Lower leg skin (tissue), 4 donors: ENCODE data around the gene ZC3H8. TPM values are rescaled to one million over a fixed set of nuclear protein-coding genes. Genes with fewer than 3 reads are reported as not detected.
"Not testable (repeated sequence)": the region's sequence is repeated elsewhere in the genome, so short reads cannot be mapped to it uniquely, and the experiment has no call there.

Source experiments
- DNase-seq, 2 donors: peaks; one replicate each; pipeline ENCODE4 v3.0.0-alpha.2; 2019; ENCODE audit warnings: low spot score in 2 of 2
- H3K4me3 ChIP-seq: fragments of 200-600 bp; sonication (generic); 2 replicates; pipeline ENCODE4 v1.5.1; 2017; ENCODE audit warnings: mild to moderate bottlenecking, low read depth; ENCODE audit not compliant: poor library complexity, severe bottlenecking
- POLR2A ChIP-seq, 2 donors: fragments of 450-650 bp; IDR thresholded peaks; one replicate each; pipeline ENCODE4 v1.6.1; 2016 to 2017; ENCODE audit warnings: antibody characterized with exemption in 2 of 2, mild to moderate bottlenecking in 1 of 2, moderate library complexity in 1 of 2
- WGBS, 2 donors: methylation state at CpG; one replicate each; pipeline ENCODE4 v1.1.5; 2018; 5-methylcytosine and 5-hydroxymethylcytosine counted together
- intact Hi-C: fragments of 100-400 bp; cut with DNase I; formaldehyde crosslinking; loops from one replicate; pipeline ENCODE4 v1.15.0; 2023; ENCODE audit warnings: low total_unique reads
- total RNA-seq, 4 donors: library from RNA; depleted of rRNA; stranded (reverse); fragments of >200 nt; gene quantifications; one replicate each; pipeline ENCODE4 v1.1.0, GENCODE V29; 2016
- TF ChIP-seq, protein P1 (sequence below), 3 donors: fragments of 450-650 bp; IDR thresholded peaks; one replicate each; pipeline ENCODE4 v1.5.1; 2016; ENCODE audit warnings: antibody characterized with exemption in 3 of 3, mild to moderate bottlenecking in 3 of 3, moderate library complexity in 2 of 3

The ZC3H8 gene
- total RNA-seq, 4 donors from 2014 or later = 7.9 to 41.0 (median 12.4) TPM

DNA sequence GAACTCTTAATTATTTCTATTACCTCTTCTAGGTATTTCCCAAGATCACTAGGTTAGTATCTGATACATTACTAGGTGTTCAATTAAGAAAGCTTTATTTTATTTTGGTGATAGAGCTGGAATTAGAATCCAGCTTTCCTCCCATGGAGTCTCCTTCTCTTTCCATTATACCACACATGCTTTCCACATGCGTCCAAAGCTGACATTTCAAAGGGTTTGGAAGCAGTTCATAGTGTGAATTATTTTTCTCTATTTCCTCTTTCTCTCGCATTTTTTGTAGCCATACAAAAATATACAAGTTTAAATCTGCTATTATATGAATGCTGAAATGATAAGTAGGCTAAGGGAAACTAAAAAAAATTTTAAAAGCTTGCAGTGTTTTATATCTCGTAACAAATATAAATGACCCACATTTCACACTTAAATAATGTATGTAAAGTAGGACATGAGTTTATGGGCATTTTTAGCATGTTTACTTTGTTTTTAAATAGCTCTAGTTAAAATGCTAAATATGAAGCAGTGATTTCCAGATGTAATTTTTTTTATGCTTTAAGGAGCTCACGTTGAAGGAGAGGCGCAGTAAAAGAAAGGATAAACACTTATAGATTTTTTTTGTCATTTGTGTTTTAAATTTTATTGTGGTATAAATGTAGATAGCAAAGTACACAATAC lies 40.7 kb upstream of the ZC3H8 start:
- 67 to 78% methylated on average over 5 of the region's 5 CpGs for WGBS, 2 donors
- no peak for DNase-seq
- no peak overlapping the region for H3K4me3 ChIP-seq
- intact Hi-C loops = no loop called here
- TF ChIP-seq POLR2A (IDR thresholded peaks at IDR 0.05) = no peak
- TF ChIP-seq, protein P1, sequence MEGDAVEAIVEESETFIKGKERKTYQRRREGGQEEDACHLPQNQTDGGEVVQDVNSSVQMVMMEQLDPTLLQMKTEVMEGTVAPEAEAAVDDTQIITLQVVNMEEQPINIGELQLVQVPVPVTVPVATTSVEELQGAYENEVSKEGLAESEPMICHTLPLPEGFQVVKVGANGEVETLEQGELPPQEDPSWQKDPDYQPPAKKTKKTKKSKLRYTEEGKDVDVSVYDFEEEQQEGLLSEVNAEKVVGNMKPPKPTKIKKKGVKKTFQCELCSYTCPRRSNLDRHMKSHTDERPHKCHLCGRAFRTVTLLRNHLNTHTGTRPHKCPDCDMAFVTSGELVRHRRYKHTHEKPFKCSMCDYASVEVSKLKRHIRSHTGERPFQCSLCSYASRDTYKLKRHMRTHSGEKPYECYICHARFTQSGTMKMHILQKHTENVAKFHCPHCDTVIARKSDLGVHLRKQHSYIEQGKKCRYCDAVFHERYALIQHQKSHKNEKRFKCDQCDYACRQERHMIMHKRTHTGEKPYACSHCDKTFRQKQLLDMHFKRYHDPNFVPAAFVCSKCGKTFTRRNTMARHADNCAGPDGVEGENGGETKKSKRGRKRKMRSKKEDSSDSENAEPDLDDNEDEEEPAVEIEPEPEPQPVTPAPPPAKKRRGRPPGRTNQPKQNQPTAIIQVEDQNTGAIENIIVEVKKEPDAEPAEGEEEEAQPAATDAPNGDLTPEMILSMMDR (IDR thresholded peaks at IDR 0.05) = no peak

DNA sequence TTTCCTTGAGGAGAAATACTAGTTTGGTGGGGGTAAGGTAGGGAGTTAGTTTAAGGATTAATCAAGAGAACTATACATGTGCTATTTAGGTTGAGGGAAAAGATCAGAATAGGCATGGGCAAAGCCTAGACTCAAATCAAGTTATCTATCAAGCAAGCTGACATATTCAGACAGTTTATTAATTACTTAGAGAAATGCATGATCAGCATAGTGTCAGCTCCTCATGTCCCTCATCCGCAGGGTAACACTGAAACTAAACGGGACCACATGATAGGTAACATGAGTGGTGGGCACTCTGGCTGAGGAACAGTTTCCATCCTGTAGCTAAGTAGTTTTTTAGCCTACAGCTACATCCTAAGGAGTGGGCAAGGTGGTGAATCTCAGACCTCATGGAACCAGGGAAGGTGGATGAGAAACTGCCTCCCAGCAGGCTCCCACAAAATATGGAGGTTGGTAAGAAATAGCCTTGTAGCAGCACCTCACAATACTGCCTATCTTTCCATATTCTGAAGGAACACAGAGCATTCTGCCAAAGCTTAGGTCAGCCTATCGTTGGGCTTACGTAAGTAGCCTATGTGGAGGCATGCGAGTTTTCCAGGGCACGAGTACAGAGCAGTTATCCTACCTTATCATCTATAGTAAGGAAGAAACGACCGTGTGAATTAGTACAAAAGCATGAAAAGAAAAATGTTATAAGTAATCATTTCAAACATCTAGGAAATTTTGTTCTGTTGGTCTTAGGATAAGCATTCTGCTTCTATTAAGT lies 39.0 kb upstream of the ZC3H8 start:
- no peak overlapping the region for H3K4me3 ChIP-seq
- whole genome bisulfite sequencing, 2 donors = 84 to 90% methylated on average over 8 of the region's 8 CpGs
- intact Hi-C loops = no loop called here
- TF ChIP-seq, protein P1 (IDR thresholded peaks at IDR 0.05) = no peak
- TF ChIP-seq POLR2A (IDR thresholded peaks at IDR 0.05) = no peak
- DNase-seq = no peak

DNA sequence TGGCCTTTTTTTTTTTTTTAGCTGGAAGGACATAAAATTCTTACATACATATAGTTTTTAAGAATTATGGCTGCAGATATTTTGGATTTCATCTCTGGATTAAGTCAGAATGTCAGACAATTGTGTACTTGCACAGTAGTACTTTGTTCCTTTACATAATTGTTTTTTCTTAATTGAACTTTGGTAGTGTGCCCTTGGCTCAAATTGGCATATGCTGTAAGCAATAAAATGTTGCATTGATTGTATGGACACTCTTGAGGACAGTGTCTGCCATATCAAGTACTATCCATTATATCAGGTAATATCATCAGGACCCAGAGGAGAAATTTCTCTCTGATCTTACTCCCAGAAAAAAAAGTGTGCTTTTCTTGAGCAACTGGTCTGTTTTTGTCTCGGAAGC lies 35.8 kb upstream of the ZC3H8 start:
- intact Hi-C loops = no loop called here
- no peak for TF ChIP-seq POLR2A (IDR thresholded peaks at IDR 0.05)
- H3K4me3 ChIP-seq = no peak overlapping the region
- no peak for DNase-seq
- 56% methylated on average over 1 of the region's 1 CpG for WGBS, 2 donors

DNA sequence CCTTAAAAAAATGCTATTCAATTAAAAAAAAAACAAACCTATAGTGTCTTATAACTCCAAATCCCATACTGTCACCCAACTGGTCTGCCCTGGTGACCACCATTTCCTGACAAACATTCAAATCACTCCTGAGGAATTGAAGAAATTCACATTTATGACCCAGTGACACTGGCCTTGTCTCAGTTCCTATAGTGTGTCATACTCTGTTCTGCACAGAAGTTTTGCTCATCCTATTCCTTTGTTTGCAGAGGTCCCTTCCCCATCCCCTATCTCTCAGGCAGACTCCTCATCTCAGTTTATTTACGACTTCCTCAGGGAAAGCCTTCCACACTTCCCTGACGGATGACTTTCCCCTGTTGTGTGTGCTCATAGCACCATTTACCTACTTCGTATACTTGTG lies 35.2 kb upstream of the ZC3H8 start:
- WGBS, 2 donors = 89 to 90% methylated on average over 3 of the region's 3 CpGs
- intact Hi-C loops = no loop called here

DNA sequence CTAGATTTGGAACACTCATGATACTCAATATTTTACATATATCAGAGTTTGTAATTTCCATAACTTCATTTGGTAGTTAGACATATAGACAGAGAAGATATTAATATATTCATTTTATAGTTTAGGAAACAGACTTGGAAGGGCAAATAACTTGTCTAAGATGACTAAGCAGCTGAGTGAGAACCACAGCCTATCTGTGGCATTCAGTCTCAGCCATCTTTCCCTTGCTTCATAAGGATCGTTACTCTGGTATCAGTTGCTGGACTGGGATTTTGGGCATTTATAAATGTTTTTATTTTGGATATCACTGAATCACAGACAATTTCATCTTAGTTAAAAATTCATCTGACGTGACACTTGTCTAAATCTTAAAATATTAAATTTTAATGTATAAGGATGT lies 28.7 kb upstream of the ZC3H8 start:
- WGBS, 2 donors = 65 to 70% methylated on average over 2 of the region's 2 CpGs
- H3K4me3 ChIP-seq, DNase-seq, intact Hi-C loops: not testable (repeated sequence)

More for the DNA sequence above, 35.2 kb upstream of the ZC3H8 start:
- H3K4me3 ChIP-seq = no peak overlapping the region
- no peak for DNase-seq
- no peak for TF ChIP-seq POLR2A (IDR thresholded peaks at IDR 0.05)
- TF ChIP-seq, protein P1 (IDR thresholded peaks at IDR 0.05) = no peak

DNA sequence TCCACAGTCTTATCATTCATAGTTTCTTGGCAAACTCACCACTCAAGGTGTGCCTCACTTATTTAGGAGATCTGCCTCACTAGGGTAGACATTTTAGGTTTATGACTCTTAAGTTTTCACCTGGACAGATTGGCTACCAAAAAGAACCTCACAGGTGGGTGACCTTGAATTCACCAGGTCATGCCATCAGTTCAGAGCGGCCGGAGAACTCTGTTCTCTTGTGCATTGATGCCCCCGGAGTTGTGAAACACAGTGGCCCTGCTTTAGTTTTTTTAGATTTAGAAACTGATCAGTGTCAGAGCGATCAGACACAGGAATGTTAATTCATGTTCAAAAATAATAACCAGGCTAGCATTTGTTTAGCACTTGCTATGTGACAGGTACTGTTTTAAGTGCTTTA lies 27.2 kb upstream of the ZC3H8 start:
- WGBS, 2 donors = 92 to 96% methylated on average over 4 of the region's 4 CpGs
- H3K4me3 ChIP-seq, intact Hi-C loops, DNase-seq: not testable (repeated sequence)

DNA sequence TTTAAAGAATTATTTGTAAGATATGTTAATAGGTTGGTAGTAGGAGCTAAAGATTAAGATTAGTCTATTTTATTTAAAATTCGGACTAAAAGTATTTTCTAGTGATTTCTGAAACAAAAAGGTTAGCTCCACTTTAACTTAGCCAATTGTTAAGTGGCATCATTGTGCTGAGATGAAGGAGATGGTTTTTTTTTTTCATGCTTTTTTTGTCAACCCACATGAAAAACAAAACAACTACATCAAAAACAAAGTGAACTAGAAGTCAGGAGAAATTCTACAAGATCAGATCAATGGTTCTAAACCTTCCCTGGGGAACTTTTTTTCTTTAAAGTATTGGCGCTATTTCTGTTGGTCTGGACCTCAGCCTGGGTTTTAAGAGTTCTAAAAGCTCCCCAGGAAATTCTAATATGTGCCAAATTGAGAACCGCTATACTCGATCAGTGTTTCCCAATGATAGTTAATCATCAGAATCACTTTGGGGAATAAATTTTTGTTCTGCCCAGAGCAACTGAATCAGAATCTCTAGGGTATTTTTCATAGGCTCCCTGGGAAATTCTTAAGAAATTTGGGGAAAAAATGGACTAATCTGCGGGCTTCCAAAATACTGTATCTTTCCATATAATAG lies 22.9 kb upstream of the ZC3H8 start:
- TF ChIP-seq POLR2A (IDR thresholded peaks at IDR 0.05) = no peak
- TF ChIP-seq, protein P1 (IDR thresholded peaks at IDR 0.05) = no peak
- intact Hi-C loops = no loop called here
- WGBS, 2 donors = 55 to 61% methylated on average over 5 of the region's 5 CpGs
- no peak overlapping the region for H3K4me3 ChIP-seq
- no peak for DNase-seq
